GM18519 (cell line): Measurements from ENCODE around the gene ADAMTS20.

Source experiments
- ATAC-seq: cut with Tn5 transposase; IDR thresholded peaks from one replicate; pipeline ENCODE4 v1.9.1; 2021; ENCODE audit warnings: mild to moderate bottlenecking, moderate library complexity; ENCODE audit not compliant: unreplicated experiment, low FRiP score

ADAMTS20 gene

DNA sequence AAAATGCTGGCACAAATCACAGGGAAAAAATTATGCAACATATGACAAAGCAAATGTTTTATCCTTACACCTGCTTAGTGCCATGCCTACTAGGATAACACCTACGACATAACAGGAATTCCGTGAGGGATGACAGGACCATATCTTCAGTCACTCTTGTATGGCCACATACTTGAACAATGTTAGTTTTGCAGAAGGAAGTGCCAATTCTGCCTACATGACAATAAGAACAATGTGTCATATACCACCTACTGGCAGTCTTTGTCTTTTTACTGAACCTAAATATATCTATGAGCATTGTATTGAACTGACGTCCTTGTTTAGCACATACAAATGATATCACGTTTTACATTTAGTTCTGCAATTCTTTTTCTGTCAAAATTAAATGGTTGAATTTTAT, 234.0 kb downstream of the ADAMTS20 start:
- ATAC-seq: no peak

GRCh38 chr12:43317156-43317555, 234.8 kb downstream of the ADAMTS20 start:
- ATAC-seq: no peak

DNA sequence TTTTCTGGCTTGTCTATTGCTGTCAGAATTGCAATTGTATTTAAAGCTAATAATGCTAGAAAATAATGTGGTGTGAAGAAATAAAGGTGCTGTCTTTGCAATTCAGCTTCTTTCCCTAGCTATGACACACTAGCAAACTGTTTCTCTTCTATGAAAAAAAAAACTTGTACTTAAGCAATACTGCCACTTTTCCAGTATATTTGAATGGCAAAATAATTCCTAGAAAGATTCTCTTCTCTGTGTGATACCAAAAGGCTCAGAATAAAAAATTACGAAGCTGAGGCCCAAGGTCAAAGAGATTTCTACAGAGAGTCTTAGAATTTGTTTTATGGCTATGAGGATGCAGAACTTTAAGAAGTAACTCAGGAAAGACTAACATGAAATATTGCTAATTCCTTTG, 235.5 kb downstream of the ADAMTS20 start:
- no peak for ATAC-seq

DNA sequence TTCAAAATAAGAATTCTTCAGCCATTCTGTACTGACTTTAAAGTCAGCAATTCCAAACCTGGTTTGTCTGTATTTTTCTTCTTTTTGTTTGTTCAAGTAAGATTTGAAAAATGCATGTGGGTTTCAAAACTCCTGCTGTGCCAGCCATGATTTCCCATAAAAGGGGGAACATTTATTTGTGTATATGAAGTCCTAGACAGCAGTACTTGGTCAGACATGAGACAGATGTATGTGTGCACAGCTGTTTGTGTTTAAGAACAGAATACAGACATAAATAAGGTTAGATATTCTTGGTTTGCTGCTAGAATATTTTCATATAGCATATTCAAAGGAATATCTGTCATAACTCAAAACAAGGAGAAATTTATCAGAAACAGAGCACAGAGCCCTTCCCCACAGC, 236.0 kb downstream of the ADAMTS20 start:
- ATAC-seq: no peak

GRCh38 chr12:43312991-43313505, 239.0 kb downstream of the ADAMTS20 start:
- no peak for ATAC-seq

GRCh38 chr12:43310596-43310995, 241.4 kb downstream of the ADAMTS20 start:
- no peak for ATAC-seq

GRCh38 chr12:43309959-43310358, 242.0 kb downstream of the ADAMTS20 start:
- no peak for ATAC-seq

DNA sequence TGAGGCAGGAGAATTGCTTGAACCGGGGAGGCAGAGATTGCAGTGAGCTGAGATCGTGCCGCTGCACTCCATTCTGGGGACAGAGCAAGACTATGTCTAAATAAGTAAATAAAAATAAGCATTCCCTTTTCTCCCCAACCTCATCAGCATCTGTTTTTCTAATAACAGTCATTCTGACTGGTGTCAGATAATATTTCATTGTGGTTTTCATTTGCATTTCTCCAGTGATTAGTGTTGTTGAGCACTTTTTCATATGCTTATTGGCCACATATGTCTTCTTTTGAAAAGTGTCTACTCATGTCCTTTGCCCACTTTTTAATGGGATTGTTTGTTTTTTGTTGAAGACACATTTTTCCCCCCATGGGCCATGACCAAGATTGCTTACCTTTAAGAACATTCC, 243.2 kb downstream of the ADAMTS20 start:
- no peak for ATAC-seq

DNA sequence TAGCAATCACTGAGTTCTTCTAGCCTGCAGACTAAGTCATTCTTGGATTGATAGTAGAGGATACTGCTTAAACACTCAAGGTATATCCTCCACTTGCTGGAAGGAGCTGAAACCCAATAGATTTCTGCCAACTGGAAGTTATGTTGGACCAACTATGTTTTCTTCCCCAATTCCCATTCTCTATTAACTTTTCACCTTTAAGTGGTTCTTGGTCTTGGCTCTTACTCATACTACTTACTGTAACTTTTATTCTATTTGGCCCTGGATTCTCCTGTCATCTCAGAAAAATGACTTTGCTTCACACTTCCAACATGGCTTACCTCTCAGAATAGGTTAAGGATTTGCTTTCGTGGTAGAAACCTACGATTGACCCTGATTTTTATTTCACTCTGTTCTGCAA, 244.9 kb downstream of the ADAMTS20 start:
- ATAC-seq: no peak

DNA sequence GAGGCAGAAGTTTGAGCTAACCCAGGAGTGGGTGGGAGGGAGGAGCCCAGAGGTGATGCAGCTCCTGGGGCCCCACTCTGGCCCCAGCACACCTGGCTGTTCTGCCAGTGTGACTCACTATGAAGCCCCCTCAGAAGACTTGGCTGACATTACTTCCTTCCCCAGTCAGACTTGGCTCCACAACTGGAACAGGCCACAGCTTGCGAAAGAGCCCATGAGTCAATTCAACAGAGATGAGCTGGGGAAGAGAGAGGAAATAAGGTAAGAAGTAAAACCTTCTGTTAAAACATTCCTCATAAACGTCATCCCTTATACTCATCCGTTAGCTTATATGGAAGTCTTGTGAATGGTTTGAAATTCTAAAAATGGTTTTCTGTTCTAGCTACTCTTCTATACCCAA, 245.9 kb downstream of the ADAMTS20 start:
- no peak for ATAC-seq

GRCh38 chr12:43305065-43305464, 246.9 kb downstream of the ADAMTS20 start:
- no peak for ATAC-seq
